Liver (tissue), 9 donors: ENCODE measurements around the gene SH3D21. TPM values are rescaled to one million over a fixed set of nuclear protein-coding genes. Genes with fewer than 3 reads are reported as not detected.

ENCODE experiments used
- DNase-seq: peaks from one replicate; pipeline ENCODE4 v3.0.0-alpha.2; 2017; ENCODE audit warnings: low spot score
- H3K27ac ChIP-seq, 2 donors: one replicate each; pipeline ENCODE4 v1.7.0; 2013; ENCODE audit warnings: inconsistent platforms in 2 of 2, low read length in 2 of 2, control low read depth in 1 of 2, low read depth in 1 of 2, mild to moderate bottlenecking in 1 of 2
- H3K27me3 ChIP-seq, 4 donors: one replicate each; pipeline versions ENCODE4 v1.6.1 to v1.7.0; 2013; ENCODE audit warnings: low read length in 3 of 4, inconsistent platforms in 1 of 4, mild to moderate bottlenecking in 1 of 4, moderate library complexity in 1 of 4; ENCODE audit not compliant: control insufficient read depth in 4 of 4, insufficient read depth in 4 of 4
- H3K36me3 ChIP-seq, 4 donors: one replicate each; pipeline versions ENCODE4 v1.6.1 to v1.7.0; 2013; ENCODE audit warnings: low read length in 3 of 4, mild to moderate bottlenecking in 3 of 4, low read depth in 1 of 4, moderate library complexity in 1 of 4; ENCODE audit not compliant: control insufficient read depth in 4 of 4, insufficient read depth in 3 of 4
- H3K4me1 ChIP-seq, 4 donors: one replicate each; pipeline versions ENCODE4 v1.6.1 to v1.7.0; 2013; ENCODE audit warnings: low read length in 3 of 4, mild to moderate bottlenecking in 3 of 4, moderate library complexity in 1 of 4; ENCODE audit not compliant: control insufficient read depth in 4 of 4, insufficient read depth in 4 of 4
- H3K4me3 ChIP-seq, 3 donors: one replicate each; pipeline versions ENCODE4 v1.6.1 to v1.7.0; 2013; ENCODE audit warnings: low read length in 3 of 3, control low read depth in 1 of 3, low read depth in 1 of 3, mild to moderate bottlenecking in 1 of 3
- H3K9ac ChIP-seq, 2 donors: one replicate each; pipeline ENCODE4 v1.7.0; 2013; ENCODE audit warnings: low read length in 2 of 2, mild to moderate bottlenecking in 2 of 2, moderate library complexity in 2 of 2, control low read depth in 1 of 2, low read depth in 1 of 2
- H3K9me3 ChIP-seq, 4 donors: one replicate each; pipeline versions ENCODE4 v1.6.1 to v1.7.0; 2013; ENCODE audit warnings: low read length in 3 of 4; ENCODE audit not compliant: control insufficient read depth in 4 of 4
- ATF3 ChIP-seq: IDR thresholded peaks from 2 replicates; pipeline ENCODE4 v1.6.1; 2016; ENCODE audit warnings: antibody characterized with exemption
- FOXA1 ChIP-seq: IDR thresholded peaks from 2 replicates; pipeline ENCODE4 v1.6.1; 2016; ENCODE audit warnings: antibody characterized with exemption
- FOXA2 ChIP-seq: IDR thresholded peaks from 2 replicates; pipeline ENCODE4 v1.6.1; 2016; ENCODE audit warnings: antibody characterized with exemption
- GABPA ChIP-seq, 2 donors: IDR thresholded peaks in 1 of 2; conservative IDR thresholded peaks in 1 of 2; 2 replicates each; pipeline ENCODE4 v1.6.1; 2016; ENCODE audit warnings: antibody characterized with exemption in 2 of 2, mild to moderate bottlenecking in 1 of 2, moderate library complexity in 1 of 2
- HNF4A ChIP-seq, 2 donors: conservative IDR thresholded peaks; 2 replicates each; pipeline ENCODE4 v1.6.1; 2016; ENCODE audit warnings: antibody characterized with exemption in 2 of 2, mild to moderate bottlenecking in 2 of 2
- HNF4G ChIP-seq: IDR thresholded peaks from 2 replicates; pipeline ENCODE4 v1.6.1; 2016; ENCODE audit warnings: antibody characterized with exemption
- JUND ChIP-seq, 2 donors: IDR thresholded peaks; 2 replicates each; pipeline ENCODE4 v1.6.1; 2016; ENCODE audit warnings: antibody characterized with exemption in 2 of 2
- NR2F2 ChIP-seq: IDR thresholded peaks from 2 replicates; pipeline ENCODE4 v1.6.1; 2016; ENCODE audit warnings: antibody characterized with exemption
- RAD21 ChIP-seq, 2 donors: IDR thresholded peaks; 2 replicates each; pipeline ENCODE4 v1.6.1; 2016; ENCODE audit warnings: antibody characterized with exemption in 2 of 2, mild to moderate bottlenecking in 2 of 2
- RXRA ChIP-seq, 2 donors: IDR thresholded peaks; 2 replicates each; pipeline ENCODE4 v1.6.1; 2017 to 2018; ENCODE audit warnings: antibody characterized with exemption in 2 of 2, mild to moderate bottlenecking in 1 of 2
- SP1 ChIP-seq: IDR thresholded peaks from 2 replicates; pipeline ENCODE4 v1.6.1; 2018; ENCODE audit warnings: antibody characterized with exemption, mild to moderate bottlenecking
- TAF1 ChIP-seq: conservative IDR thresholded peaks from 2 replicates; pipeline ENCODE4 v1.6.1; 2016; ENCODE audit warnings: antibody characterized with exemption, mild to moderate bottlenecking
- YY1 ChIP-seq: IDR thresholded peaks from 2 replicates; pipeline ENCODE4 v1.6.1; 2016; ENCODE audit warnings: antibody characterized with exemption, mild to moderate bottlenecking
- ZBTB33 ChIP-seq: IDR thresholded peaks from 2 replicates; pipeline ENCODE4 v1.6.1; 2016; ENCODE audit warnings: antibody characterized with exemption
- WGBS: extraction: QIAGEN DNeasy Blood & Tissue Kit; methylation state at CpG from one replicate; pipeline ENCODE4 v1.1.7; 2013; 5-methylcytosine and 5-hydroxymethylcytosine counted together
- polyA plus RNA-seq, 2 donors: library from polyadenylated mRNA; stranded (reverse) in 1 of 2; unstranded in 1 of 2; fragments of 200-250 nt in 1 of 2; fragments of >200 nt in 1 of 2; fragmentation: Nextera tagmentation in 1 of 2; extraction: Ambion mirVana in 1 of 2; gene quantifications; one replicate each; pipeline versions ENCODE4 v1.2.1 to v1.2.3, GENCODE V29; 2013 to 2015
- total RNA-seq, 2 donors: library from RNA; depleted of rRNA; stranded (reverse); fragments of >200 nt; gene quantifications; one replicate each; pipeline ENCODE4 v1.2.3, GENCODE V29; 2014
- TF ChIP-seq, protein P1 (sequence below): IDR thresholded peaks from 2 replicates; pipeline ENCODE4 v1.6.1; 2016; ENCODE audit warnings: antibody characterized with exemption
- TF ChIP-seq, protein P2 (sequence below): IDR thresholded peaks from 2 replicates; pipeline ENCODE4 v1.6.1; 2016; ENCODE audit warnings: antibody characterized with exemption, mild to moderate bottlenecking
- TF ChIP-seq, protein P3 (sequence below): fragments of 150-350 bp; IDR thresholded peaks from 2 replicates; pipeline ENCODE4 v1.5.1; 2017; ENCODE audit warnings: improper control_type of control experiment, low read depth, low read length; ENCODE audit not compliant: missing input control
- donor health status: healthy.
- donor health status: healthy.
- donor health status: healthy.
- donor health status: healthy.
- donor health status: healthy.

The SH3D21 gene
- total and polyA plus RNA-seq, 4 donors: 0.29 to 1.0 (median 0.41) TPM

DNA sequence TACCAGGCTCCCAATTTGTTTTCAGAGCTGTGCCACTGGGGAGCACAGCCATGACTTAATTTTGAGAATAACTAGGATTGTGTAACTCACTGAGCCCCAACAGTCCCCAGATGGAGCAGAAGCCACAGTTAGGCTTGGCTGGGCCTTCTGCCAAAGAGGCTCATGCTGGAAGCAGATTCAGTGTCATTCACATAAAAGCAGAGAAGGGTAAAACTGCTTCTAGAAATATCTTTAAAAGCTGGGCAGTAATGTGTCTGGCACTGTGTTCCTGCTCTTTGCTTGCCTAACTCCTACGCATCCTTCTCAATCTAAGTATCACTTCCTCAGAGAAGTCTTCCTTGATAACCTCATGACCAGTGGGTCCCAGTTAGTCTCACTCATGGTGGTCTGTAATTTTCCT lies 59.2 kb downstream of the SH3D21 start:
- Histone ChIP-seq H3K9me3 (no peaks in the 10 kb centered on the region), H3K36me3 (peaks cover 2 to 25% (median 11%) of the 10 kb centered on the region in 4 donors), H3K27ac (peak overlapping the region; percentile 15 to 63), H3K4me1 (peaks cover 0 to 9% (median 3%) of the 10 kb centered on the region in 4 donors), H3K9ac (no peak overlapping the region), H3K27me3 (no peaks in the 10 kb centered on the region), H3K4me3 (no peak overlapping the region)
- no peak for DNase-seq
- TF ChIP-seq, protein P1, sequence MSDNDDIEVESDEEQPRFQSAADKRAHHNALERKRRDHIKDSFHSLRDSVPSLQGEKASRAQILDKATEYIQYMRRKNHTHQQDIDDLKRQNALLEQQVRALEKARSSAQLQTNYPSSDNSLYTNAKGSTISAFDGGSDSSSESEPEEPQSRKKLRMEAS: no peak
- TF ChIP-seq, protein P2, sequence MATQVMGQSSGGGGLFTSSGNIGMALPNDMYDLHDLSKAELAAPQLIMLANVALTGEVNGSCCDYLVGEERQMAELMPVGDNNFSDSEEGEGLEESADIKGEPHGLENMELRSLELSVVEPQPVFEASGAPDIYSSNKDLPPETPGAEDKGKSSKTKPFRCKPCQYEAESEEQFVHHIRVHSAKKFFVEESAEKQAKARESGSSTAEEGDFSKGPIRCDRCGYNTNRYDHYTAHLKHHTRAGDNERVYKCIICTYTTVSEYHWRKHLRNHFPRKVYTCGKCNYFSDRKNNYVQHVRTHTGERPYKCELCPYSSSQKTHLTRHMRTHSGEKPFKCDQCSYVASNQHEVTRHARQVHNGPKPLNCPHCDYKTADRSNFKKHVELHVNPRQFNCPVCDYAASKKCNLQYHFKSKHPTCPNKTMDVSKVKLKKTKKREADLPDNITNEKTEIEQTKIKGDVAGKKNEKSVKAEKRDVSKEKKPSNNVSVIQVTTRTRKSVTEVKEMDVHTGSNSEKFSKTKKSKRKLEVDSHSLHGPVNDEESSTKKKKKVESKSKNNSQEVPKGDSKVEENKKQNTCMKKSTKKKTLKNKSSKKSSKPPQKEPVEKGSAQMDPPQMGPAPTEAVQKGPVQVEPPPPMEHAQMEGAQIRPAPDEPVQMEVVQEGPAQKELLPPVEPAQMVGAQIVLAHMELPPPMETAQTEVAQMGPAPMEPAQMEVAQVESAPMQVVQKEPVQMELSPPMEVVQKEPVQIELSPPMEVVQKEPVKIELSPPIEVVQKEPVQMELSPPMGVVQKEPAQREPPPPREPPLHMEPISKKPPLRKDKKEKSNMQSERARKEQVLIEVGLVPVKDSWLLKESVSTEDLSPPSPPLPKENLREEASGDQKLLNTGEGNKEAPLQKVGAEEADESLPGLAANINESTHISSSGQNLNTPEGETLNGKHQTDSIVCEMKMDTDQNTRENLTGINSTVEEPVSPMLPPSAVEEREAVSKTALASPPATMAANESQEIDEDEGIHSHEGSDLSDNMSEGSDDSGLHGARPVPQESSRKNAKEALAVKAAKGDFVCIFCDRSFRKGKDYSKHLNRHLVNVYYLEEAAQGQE: no peak
- TF ChIP-seq HNF4G (no peak), GABPA (IDR thresholded peaks at IDR 0.05 in 1 of 2, conservative IDR thresholded peaks at IDR 0.05 in 1 of 2) (no peak), NR2F2 (no peak), FOXA2 (no peak), RAD21 (IDR thresholded peaks at IDR 0.05) (no peak), ATF3 (no peak), ZBTB33 (no peak), YY1 (no peak), FOXA1 (no peak), TAF1 (no peak), HNF4A (conservative IDR thresholded peaks at IDR 0.05) (no peak), RXRA (IDR thresholded peaks at IDR 0.05) (no peak), JUND (IDR thresholded peaks at IDR 0.05) (no peak)
- 73% methylated on average over 1 of the region's 1 CpG for whole genome bisulfite sequencing

- no peak for DNase-seq
- Histone ChIP-seq H3K27ac (peak overlapping the region; percentile 15 to 63), H3K9ac (no peak overlapping the region), H3K4me3 (no peak overlapping the region), H3K9me3 (no peaks in the 10 kb centered on the region), H3K4me1 (peaks cover 0 to 9% (median 3%) of the 10 kb centered on the region in 4 donors), H3K27me3 (no peaks in the 10 kb centered on the region), H3K36me3 (peaks cover 0 to 21% (median 10%) of the 10 kb centered on the region in 4 donors)
- WGBS: 75% methylated on average over 18 of the region's 18 CpGs
- no peak for TF ChIP-seq RXRA (IDR thresholded peaks at IDR 0.05)
- TF ChIP-seq YY1: no peak
- no peak for TF ChIP-seq GABPA (IDR thresholded peaks at IDR 0.05 in 1 of 2, conservative IDR thresholded peaks at IDR 0.05 in 1 of 2)
- TF ChIP-seq JUND (IDR thresholded peaks at IDR 0.05): no peak
- TF ChIP-seq, protein P3, sequence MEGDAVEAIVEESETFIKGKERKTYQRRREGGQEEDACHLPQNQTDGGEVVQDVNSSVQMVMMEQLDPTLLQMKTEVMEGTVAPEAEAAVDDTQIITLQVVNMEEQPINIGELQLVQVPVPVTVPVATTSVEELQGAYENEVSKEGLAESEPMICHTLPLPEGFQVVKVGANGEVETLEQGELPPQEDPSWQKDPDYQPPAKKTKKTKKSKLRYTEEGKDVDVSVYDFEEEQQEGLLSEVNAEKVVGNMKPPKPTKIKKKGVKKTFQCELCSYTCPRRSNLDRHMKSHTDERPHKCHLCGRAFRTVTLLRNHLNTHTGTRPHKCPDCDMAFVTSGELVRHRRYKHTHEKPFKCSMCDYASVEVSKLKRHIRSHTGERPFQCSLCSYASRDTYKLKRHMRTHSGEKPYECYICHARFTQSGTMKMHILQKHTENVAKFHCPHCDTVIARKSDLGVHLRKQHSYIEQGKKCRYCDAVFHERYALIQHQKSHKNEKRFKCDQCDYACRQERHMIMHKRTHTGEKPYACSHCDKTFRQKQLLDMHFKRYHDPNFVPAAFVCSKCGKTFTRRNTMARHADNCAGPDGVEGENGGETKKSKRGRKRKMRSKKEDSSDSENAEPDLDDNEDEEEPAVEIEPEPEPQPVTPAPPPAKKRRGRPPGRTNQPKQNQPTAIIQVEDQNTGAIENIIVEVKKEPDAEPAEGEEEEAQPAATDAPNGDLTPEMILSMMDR: no peak
- no peak for TF ChIP-seq FOXA2
- no peak for TF ChIP-seq FOXA1
- no peak for TF ChIP-seq ATF3
- TF ChIP-seq SP1: no peak
- TF ChIP-seq, protein P2: no peak
- no peak for TF ChIP-seq ZBTB33
- no peak for TF ChIP-seq NR2F2
These were observed 60.0 kb downstream of the SH3D21 start for GRCh38 chr1:36366091-36366661.
